GM12878 (cell line): Measurements from ENCODE around the gene ZNF394. TPM values are rescaled to one million over a fixed set of nuclear protein-coding genes. Genes with fewer than 3 reads are reported as not detected.

Source experiments
- ATAC-seq: fragments of 200-7000 bp; cut with Tn5 transposase; 3 replicates; pipeline ENCODE4 v1.9.1; 2020; ENCODE audit warnings: mild to moderate bottlenecking, moderate library complexity
- Bru-seq: library from RNA; stranded (reverse); fragments of 400-500 nt; gene quantifications from one replicate; lab custom pipeline; 2021; lab: Mats Ljungman, UMichigan
- BruChase-seq, 2 experiments: library from RNA; stranded (reverse); fragments of 400-500 nt; gene quantifications; one replicate each; lab custom pipeline; 2021; lab: Mats Ljungman, UMichigan
- BruUV-seq: library from RNA; stranded (reverse); fragments of 400-500 nt; replicated peaks from 2 replicates; lab custom pipeline; 2021; lab: Mats Ljungman, UMichigan
- CTCF ChIA-PET: fragments of 300-600 bp; sonication (Branson Sonifier 250); formaldehyde crosslinking; extraction: SDS; loops from one replicate; lab custom pipeline; 2021; ENCODE audit warnings: inconsistent platforms; lab: Yijun Ruan, JAX
- POLR2A ChIA-PET: fragments of 350-600 bp; formaldehyde crosslinking; extraction: SDS; loops from one replicate; lab custom pipeline; 2021; ENCODE audit warnings: inconsistent platforms; lab: Charles Lee
- RAD21 ChIA-PET: fragments of 300-600 bp; sonication (Branson Sonifier 250); formaldehyde crosslinking; loops from one replicate; lab custom pipeline; 2023; ENCODE audit warnings: antibody characterized with exemption; ENCODE audit not compliant: unreplicated experiment; lab: Charles Lee
- SMC1A ChIA-PET: fragments of 300-600 bp; sonication (Branson Sonifier 250); formaldehyde crosslinking; loops from one replicate; lab custom pipeline; 2023; ENCODE audit not compliant: unreplicated experiment, uncharacterized antibody; lab: Charles Lee
- DNase-seq: peaks from one replicate; pipeline ENCODE4 v3.0.0-alpha.2; 2011; ENCODE audit warnings: low read depth, low spot score
- FAIRE-seq: peaks from 3 replicates; lab custom pipeline; 2011; peaks lifted over from hg19 to GRCh38; lab: Jason Lieb, UNC
- H2AFZ ChIP-seq: 2 replicates; pipeline ENCODE4 v1.6.0; 2011; ENCODE audit warnings: low read depth, low read length, control low read depth; ENCODE audit not compliant: control insufficient read depth
- H3K27ac ChIP-seq: 2 replicates; pipeline ENCODE4 v1.5.1; 2011; ENCODE audit warnings: control low read depth; ENCODE audit not compliant: control insufficient read depth, insufficient read depth
- H3K27me3 ChIP-seq, 2 experiments: replicated peaks in 1 of 2; 2 replicates each; pipeline versions ENCODE4 v1.6.0 to v1.6.1; 2011; ENCODE audit warnings: low read length in 1 of 2; ENCODE audit not compliant: control insufficient read depth in 2 of 2, insufficient read depth in 2 of 2
- H3K36me3 ChIP-seq, 2 experiments: 2 replicates each; pipeline ENCODE4 v1.5.1; 2011; ENCODE audit warnings: low read length in 1 of 2; ENCODE audit not compliant: control insufficient read depth in 2 of 2, insufficient read depth in 2 of 2
- H3K4me1 ChIP-seq: 2 replicates; pipeline ENCODE4 v1.6.1; 2011; ENCODE audit warnings: mild to moderate bottlenecking, low read length, moderate library complexity, mixed read lengths; ENCODE audit not compliant: control insufficient read depth, insufficient read depth
- H3K4me2 ChIP-seq: 2 replicates; pipeline ENCODE4 v1.6.0; 2011; ENCODE audit warnings: control low read depth; ENCODE audit not compliant: control insufficient read depth, insufficient read depth
- H3K4me3 ChIP-seq: fragments of 200-600 bp; sonication (generic); 2 replicates; pipeline ENCODE4 v1.5.1; 2016
- H3K79me2 ChIP-seq: 2 replicates; pipeline ENCODE4 v1.6.0; 2011; ENCODE audit warnings: low read length; ENCODE audit not compliant: control insufficient read depth, insufficient read depth
- H3K9ac ChIP-seq: 2 replicates; pipeline ENCODE4 v1.8.0; 2011; ENCODE audit warnings: low read length, control low read depth, mixed read lengths; ENCODE audit not compliant: control insufficient read depth, insufficient read depth
- H3K9me3 ChIP-seq: replicated peaks from 3 replicates; pipeline ENCODE4 v1.5.1; 2011; ENCODE audit warnings: mild to moderate bottlenecking, low read length; ENCODE audit not compliant: control insufficient read depth, insufficient read depth
- H4K20me1 ChIP-seq: 2 replicates; pipeline ENCODE4 v1.6.0; 2011; ENCODE audit not compliant: control insufficient read depth, insufficient read depth
- ATF7 ChIP-seq: fragments of 450-650 bp; IDR thresholded peaks from 2 replicates; pipeline ENCODE4 v1.6.1; 2016; ENCODE audit warnings: low read depth, mild to moderate bottlenecking
- BACH1 ChIP-seq: fragments of 450-650 bp; IDR thresholded peaks from 2 replicates; pipeline ENCODE4 v1.6.1; 2017; ENCODE audit warnings: mild to moderate bottlenecking, borderline replicate concordance
- CHD1 ChIP-seq: IDR thresholded peaks from 2 replicates; pipeline ENCODE4 v1.6.1; 2012; ENCODE audit warnings: low read depth, low read length, improper control_type of control experiment
- IRF4 ChIP-seq: IDR thresholded peaks from 2 replicates; pipeline ENCODE4 v1.6.1; 2011; ENCODE audit warnings: low read depth, low read length
- MYB ChIP-seq: fragments of 150-350 bp; IDR thresholded peaks from 2 replicates; pipeline ENCODE4 v1.6.1; 2014; ENCODE audit warnings: mild to moderate bottlenecking, low read depth, low read length, borderline replicate concordance
- NR2F1 ChIP-seq: fragments of 450-650 bp; conservative IDR thresholded peaks from 2 replicates; pipeline ENCODE4 v1.6.1; 2017; ENCODE audit warnings: mild to moderate bottlenecking
- SIN3A ChIP-seq: IDR thresholded peaks from 2 replicates; pipeline ENCODE4 v1.6.1; 2012; ENCODE audit warnings: low read depth, low read length, improper control_type of control experiment
- SRF ChIP-seq, 2 experiments: IDR thresholded peaks; 2 replicates each; pipeline ENCODE4 v1.6.1; 2011; ENCODE audit warnings: low read depth in 2 of 2, low read length in 2 of 2, mild to moderate bottlenecking in 1 of 2, moderate library complexity in 1 of 2
- WRNIP1 ChIP-seq: IDR thresholded peaks from 2 replicates; pipeline ENCODE4 v1.6.1; 2011; ENCODE audit warnings: low read depth, low read length, improper control_type of control experiment, borderline replicate concordance
- ZNF207 ChIP-seq: fragments of 450-650 bp; IDR thresholded peaks from 2 replicates; pipeline ENCODE4 v1.6.1; 2014; ENCODE audit warnings: antibody characterized with exemption, mild to moderate bottlenecking, borderline replicate concordance
- ZNF217 ChIP-seq: fragments of 450-650 bp; IDR thresholded peaks from 2 replicates; pipeline ENCODE4 v1.6.1; 2017; ENCODE audit warnings: antibody characterized with exemption, mild to moderate bottlenecking
- WGBS: methylation state at CpG from one replicate; pipeline ENCODE4 v1.1.6; 2016; ENCODE audit warnings: low lambda C conversion rate; ENCODE audit not compliant: insufficient replicate concordance, insufficient coverage; ENCODE audit errors: missing lambda C conversion rate; 5-methylcytosine and 5-hydroxymethylcytosine counted together
- in situ Hi-C: fragments of 300-500 bp; cut with MboI; formaldehyde crosslinking; loops from 9 replicates; pipeline ENCODE4 v1.14.3; 2018; ENCODE audit warnings: mixed read lengths
- intact Hi-C: fragments of 100-400 bp; cut with micrococcal nuclease; formaldehyde crosslinking; loops from one replicate; pipeline ENCODE4 v1.14.2; 2022; ENCODE audit not compliant: unreplicated experiment
- long read RNA-seq, 2 experiments: library from polyadenylated mRNA; unstranded; transcript quantifications; one replicate each; pipeline ENCODE4 v2.0.0, GENCODE V29; 2019 to 2020
- polyA minus RNA-seq, 3 experiments: library from RNA; depleted of rRNA, polyadenylated mRNA; stranded (reverse); fragments of >200 nt; gene quantifications; 2 replicates each; pipeline ENCODE4 v1.2.3, GENCODE V29; 2011
- polyA plus RNA-seq, 11 experiments: library from polyadenylated mRNA; depleted of rRNA in 4 of 11; unstranded in 6 of 11; stranded (reverse) in 5 of 11; fragments of >200 nt; fragmentation: Nextera tagmentation in 4 of 11; fragmentation: Illumina TruSeq in 1 of 11; extraction: Ambion mirVana in 4 of 11; extraction: Trizol in 1 of 11; gene quantifications; 1 replicate in 1 of 11; 2 replicates in 10 of 11; pipeline versions ENCODE4 v1.2.1 to v1.2.3, GENCODE V29; 2011 to 2016; ENCODE audit warnings: inconsistent platforms in 2 of 11, missing spikeins in 2 of 11, low read depth in 1 of 11
- total RNA-seq, 4 experiments: library from RNA; depleted of rRNA in 3 of 4; stranded (reverse); fragments of >200 nt in 3 of 4; fragmentation: Illumina TruSeq in 1 of 4; extraction: Trizol in 1 of 4; gene quantifications; 2 replicates each; pipeline versions ENCODE4 v1.2.1 to v1.2.3, GENCODE V29; 2013 to 2021
- TF ChIP-seq, protein P1 (sequence below): fragments of 450-650 bp; IDR thresholded peaks from 2 replicates; pipeline ENCODE4 v1.6.1; 2017; ENCODE audit warnings: mild to moderate bottlenecking, low read depth, inconsistent platforms; ENCODE audit not compliant: poor library complexity, severe bottlenecking
- TF ChIP-seq, protein P2 (sequence below): IDR thresholded peaks from 2 replicates; pipeline ENCODE4 v1.6.1; 2012; ENCODE audit warnings: low read depth, low read length, improper control_type of control experiment

Gene ZNF394
- 140 and 151 TPM in 2 replicates for total RNA-seq (2013; cell fraction: nucleolus; rRNA removed)
- total RNA-seq (2014; rRNA removed) (25.8 and 28.4 TPM in 2 replicates), total RNA-seq (2014; rRNA removed; fragmentation: Illumina TruSeq; extraction: Trizol) (24.9 and 26.3 TPM in 2 replicates), total RNA-seq (2021) (22.9 TPM in 2 replicates), polyA plus RNA-seq (2011; rRNA removed) (22.5 and 23.4 TPM in 2 replicates), polyA plus RNA-seq (2014; fragmentation: Illumina TruSeq; extraction: Trizol) (21.4 and 22.0 TPM in 2 replicates), polyA plus RNA-seq (2014; fragmentation: Nextera tagmentation; extraction: Ambion mirVana) (1 to 10 TPM; 2.5 to 5.3 TPM), polyA plus RNA-seq (2014; rRNA removed) (15.4 and 18.1 TPM in 2 replicates), polyA plus RNA-seq (2016; fragmentation: Nextera tagmentation; extraction: Ambion mirVana) (10 to 100 TPM; 23.8 to 26.8 TPM), polyA minus RNA-seq (2011; rRNA and poly(A)+ RNA removed) (29.6 and 32.4 TPM in 2 replicates), Bru-seq, nascent RNA (percentile 97 among the genes with signal in this experiment), BruChase-seq, experiment 1, labeled RNA remaining after a 6-hour chase (percentile 90 among the genes with signal in this experiment), BruChase-seq, experiment 2, labeled RNA remaining after a 2-hour chase (percentile 95 among the genes with signal in this experiment)
- 20.0 TPM for polyA plus RNA-seq (2011; ENCODE audit: low read depth)
- polyA plus RNA-seq (2011; cell fraction: cytosol; rRNA removed) = 20.2 and 21.2 TPM in 2 replicates
- polyA plus RNA-seq (2011; cell fraction: nucleus; rRNA removed) = 16.2 and 17.1 TPM in 2 replicates
- polyA plus RNA-seq (2012) = 21.9 and 29.4 TPM in 2 replicates
- 9.9 and 12.8 TPM in 2 replicates for polyA minus RNA-seq (2011; cell fraction: cytosol; rRNA and poly(A)+ RNA removed)
- 15.6 and 26.0 TPM in 2 replicates for polyA minus RNA-seq (2011; cell fraction: nucleus; rRNA and poly(A)+ RNA removed)
- long read RNA-seq, experiment 1, transcript ZNF394-201 (3 exons, 2,179 nt) = major isoform, 12 of 23 reads
- long read RNA-seq, experiment 1, transcript ZNF394-203 (2 exons, 2,017 nt) = minor isoform, 9 of 23 reads
- long read RNA-seq, experiment 1, partial matches to known transcripts = 0 of 23 reads
- long read RNA-seq, experiment 1, other reads (novel, unspliced or antisense) = 1 of 23 reads
- long read RNA-seq, experiment 2, transcript ZNF394-201 (3 exons, 2,179 nt) = major isoform, 53 of 90 reads
- long read RNA-seq, experiment 2, transcript ZNF394-206 (2 exons, 1,619 nt) = minor isoform, 10 of 90 reads
- long read RNA-seq, experiment 2, transcript ZNF394-203 (2 exons, 2,017 nt) = minor isoform, 20 of 90 reads
- long read RNA-seq, experiment 2, partial matches to known transcripts = 0 of 90 reads
- long read RNA-seq, experiment 2, other reads (novel, unspliced or antisense) = 7 of 90 reads

DNA sequence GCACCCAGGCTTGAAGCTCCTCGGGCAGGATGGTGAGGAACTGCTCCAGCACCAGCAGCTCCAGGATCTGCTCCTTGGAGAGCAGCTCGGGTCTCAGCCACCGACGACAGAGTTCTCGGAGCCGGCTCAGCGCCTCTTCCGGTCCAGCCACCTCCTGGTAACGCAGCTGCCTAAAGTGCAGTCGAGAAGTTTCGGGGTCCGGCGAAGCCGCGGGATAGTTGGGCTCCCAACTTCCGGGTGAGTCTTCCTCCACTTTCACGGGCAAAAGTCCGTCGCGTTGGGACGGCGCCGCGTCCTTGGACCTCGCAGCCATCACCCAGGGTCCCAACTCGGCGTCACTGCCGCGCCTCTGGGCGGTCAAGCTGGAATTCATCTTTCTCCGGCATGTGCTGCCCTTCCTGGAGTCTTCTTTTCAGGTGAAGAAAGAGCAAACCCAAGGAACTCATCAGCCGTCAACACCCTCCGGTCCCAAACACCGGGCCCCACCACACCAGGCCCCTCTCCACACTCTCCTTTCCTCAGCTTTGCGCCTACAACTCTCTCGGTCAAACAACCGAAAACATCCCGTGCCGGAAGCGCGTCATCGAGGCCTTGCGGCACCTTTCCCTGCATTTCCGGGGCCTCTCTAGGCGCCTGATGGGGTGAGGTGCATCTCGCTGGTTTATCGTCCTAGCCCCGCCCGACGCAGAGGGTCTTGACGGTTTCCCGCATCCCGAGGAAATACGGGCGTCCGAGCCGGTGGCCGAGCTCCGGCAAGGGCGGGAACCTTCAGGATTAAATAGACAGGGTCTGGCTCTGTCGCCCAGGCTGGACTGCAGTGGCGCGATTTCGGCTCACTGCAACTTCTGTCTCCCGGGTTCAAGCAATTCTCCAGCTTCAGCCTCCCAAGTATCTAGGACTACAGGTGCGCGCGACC is at the start of gene ZNF394:
ZNF394 (minus strand) TSS at position 561 of the 916 bp plus-strand sequence; CDS start at position 373, 188 bp downstream.
- RAD21 ChIA-PET = interaction anchor here (0.6 to 1.4 kb wide), 3 partner anchors 34 to 98 kb away, joined by 3 to 5 read pairs (median 3); partner anchors contain the start of genes ATP5MF, BUD31 and PDAP1
- Histone ChIP-seq H3K9ac (peak within 1 kb of the TSS; percentile 94), H3K4me1 (no peaks in the 10 kb centered on the region), H3K27ac (peak within 1 kb of the TSS; percentile 92), H3K4me3 (peak within 1 kb of the TSS; percentile 95), H2AFZ (peak within 1 kb of the TSS; percentile 88), H3K27me3 (no peaks in the 10 kb centered on the region), H3K4me2 (peak within 1 kb of the TSS; percentile 68), H3K36me3 (peaks cover 0 to 10% of the 10 kb centered on the region in 2 experiments; a peak in 1 of 4 replicates), H4K20me1 (no peaks in the 10 kb centered on the region), H3K9me3 (peaks cover 6% of the 10 kb centered on the region; the same call in 2 of the 3 replicates), H3K79me2 (peaks cover 44% of the 10 kb centered on the region)
- intact Hi-C loops (loop anchor here (2.0 kb wide), 2 partner anchors 27 to 59 kb away; partner anchors contain the start of genes ZNF655 and ZNF789), in situ Hi-C loops (no loop called here)
- FAIRE-seq (no peak), ATAC-seq (peak; percentile 66), DNase-seq (peak; percentile 62)
- SMC1A ChIA-PET = interaction anchor here (1.4 kb wide), 1 partner anchor 10 kb away, joined by 3 read pairs; no protein-coding TSS in a partner anchor
- POLR2A ChIA-PET = interaction anchor here (0.5 to 2.3 kb wide), 7 partner anchors 12 to 91 kb away, joined by 3 to 15 read pairs (median 3); partner anchors contain the start of genes BUD31 and ZNF655
- WGBS = under 1% methylated on average over 67 of the region's 68 CpGs
- CTCF ChIA-PET = interaction anchor here (0.6 to 1.5 kb wide), 4 partner anchors 16 to 91 kb away, joined by 3 to 4 read pairs (median 3); partner anchors contain the start of genes BUD31, PDAP1 and ZNF655
- BruUV-seq = TSS peak; percentile 92
- TF ChIP-seq, protein P1, sequence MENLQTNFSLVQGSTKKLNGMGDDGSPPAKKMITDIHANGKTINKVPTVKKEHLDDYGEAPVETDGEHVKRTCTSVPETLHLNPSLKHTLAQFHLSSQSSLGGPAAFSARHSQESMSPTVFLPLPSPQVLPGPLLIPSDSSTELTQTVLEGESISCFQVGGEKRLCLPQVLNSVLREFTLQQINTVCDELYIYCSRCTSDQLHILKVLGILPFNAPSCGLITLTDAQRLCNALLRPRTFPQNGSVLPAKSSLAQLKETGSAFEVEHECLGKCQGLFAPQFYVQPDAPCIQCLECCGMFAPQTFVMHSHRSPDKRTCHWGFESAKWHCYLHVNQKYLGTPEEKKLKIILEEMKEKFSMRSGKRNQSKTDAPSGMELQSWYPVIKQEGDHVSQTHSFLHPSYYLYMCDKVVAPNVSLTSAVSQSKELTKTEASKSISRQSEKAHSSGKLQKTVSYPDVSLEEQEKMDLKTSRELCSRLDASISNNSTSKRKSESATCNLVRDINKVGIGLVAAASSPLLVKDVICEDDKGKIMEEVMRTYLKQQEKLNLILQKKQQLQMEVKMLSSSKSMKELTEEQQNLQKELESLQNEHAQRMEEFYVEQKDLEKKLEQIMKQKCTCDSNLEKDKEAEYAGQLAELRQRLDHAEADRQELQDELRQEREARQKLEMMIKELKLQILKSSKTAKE = no peak
- TF ChIP-seq IRF4 (no peak), WRNIP1 (no peak), BACH1 (peak; percentile 13; the same call in 1 of the 2 replicates), SRF (IDR thresholded peaks at IDR 0.05; ENCODE audit: low read depth in 2 of 2, low read length in 2 of 2) (peak in 1 of 2 experiments; percentile 44; a peak in 1 of 4 replicates), CHD1 (0 out of 2 replicates have a peak, but pooled peaks have one; percentile 52), MYB (no peak), NR2F1 (peak; percentile 35; the same call in 1 of the 2 replicates), SIN3A (peak; percentile 51; the same call in 1 of the 2 replicates), ATF7 (peak; percentile 75), ZNF207 (0 out of 2 replicates have a peak, but pooled peaks have one; percentile 9), ZNF217 (no peak)
- TF ChIP-seq, protein P2, sequence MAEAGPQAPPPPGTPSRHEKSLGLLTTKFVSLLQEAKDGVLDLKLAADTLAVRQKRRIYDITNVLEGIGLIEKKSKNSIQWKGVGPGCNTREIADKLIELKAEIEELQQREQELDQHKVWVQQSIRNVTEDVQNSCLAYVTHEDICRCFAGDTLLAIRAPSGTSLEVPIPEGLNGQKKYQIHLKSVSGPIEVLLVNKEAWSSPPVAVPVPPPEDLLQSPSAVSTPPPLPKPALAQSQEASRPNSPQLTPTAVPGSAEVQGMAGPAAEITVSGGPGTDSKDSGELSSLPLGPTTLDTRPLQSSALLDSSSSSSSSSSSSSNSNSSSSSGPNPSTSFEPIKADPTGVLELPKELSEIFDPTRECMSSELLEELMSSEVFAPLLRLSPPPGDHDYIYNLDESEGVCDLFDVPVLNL = no peak
